K562 (cell line): Measurements from ENCODE around the gene ANO10. TPM values are rescaled to one million over a fixed set of nuclear protein-coding genes. Genes with fewer than 3 reads are reported as not detected.

ENCODE experiments used
- ATAC-seq: fragments of 200-7000 bp; cut with Tn5 transposase; 3 replicates; pipeline ENCODE4 v1.9.1; 2020; ENCODE audit warnings: moderate library complexity
- BruUV-seq: library from RNA; stranded (reverse); fragments of 400-500 nt; replicated peaks from 2 replicates; lab custom pipeline; 2021; lab: Mats Ljungman, UMichigan
- CTCF ChIA-PET: fragments of 300-600 bp; formaldehyde crosslinking; extraction: SDS; loops from one replicate; lab custom pipeline; 2021; ENCODE audit warnings: low intra/inter-chr PET ratio; lab: Yijun Ruan, JAX
- POLR2A ChIA-PET: fragments of 300-600, 350-650 bp; sonication (Branson Sonifier 250); formaldehyde crosslinking; extraction: SDS; loops from one replicate; lab custom pipeline; 2021; ENCODE audit warnings: antibody characterized with exemption, inconsistent platforms; lab: Yijun Ruan, JAX
- DNase-seq, 4 experiments: peaks; one replicate each; pipeline versions ENCODE4 v3.0.0 to v3.0.0-alpha.2; 2011 to 2018; ENCODE audit warnings: low spot score in 3 of 4, mixed read lengths in 3 of 4; ENCODE audit errors: extremely low read depth in 1 of 4
- FAIRE-seq: peaks from 2 replicates; lab custom pipeline; 2011; peaks lifted over from hg19 to GRCh38; lab: Jason Lieb, UNC
- H2AFZ ChIP-seq: 2 replicates; pipeline ENCODE4 v1.6.0; 2011; ENCODE audit warnings: low read depth, low read length, control low read depth, inconsistent platforms
- H3K27ac ChIP-seq: fragments of 200-600 bp; 3 replicates; pipeline ENCODE4 v1.8.0; 2011; ENCODE audit warnings: low read depth, mild to moderate bottlenecking, control low read depth, inconsistent platforms, low read length, moderate library complexity, mixed read lengths; ENCODE audit errors: extremely low read depth
- H3K27me3 ChIP-seq, 2 experiments: fragments of 300-600 bp in 1 of 2; 2 replicates in 1 of 2; 3 replicates in 1 of 2; pipeline versions ENCODE4 v1.6.0 to v1.8.0; 2011; ENCODE audit warnings: inconsistent platforms in 2 of 2, low read length in 2 of 2, mild to moderate bottlenecking in 1 of 2, mixed read lengths in 1 of 2, moderate library complexity in 1 of 2; ENCODE audit not compliant: control insufficient read depth in 2 of 2, insufficient read depth in 2 of 2
- H3K36me3 ChIP-seq: fragments of 300-600 bp; 3 replicates; pipeline ENCODE4 v1.8.0; 2011; ENCODE audit warnings: mild to moderate bottlenecking, low read length, inconsistent platforms; ENCODE audit not compliant: control insufficient read depth, insufficient read depth
- H3K4me1 ChIP-seq, 2 experiments: fragments of 200-600 bp in 1 of 2; replicated peaks in 1 of 2; 2 replicates in 1 of 2; 3 replicates in 1 of 2; pipeline versions ENCODE4 v1.5.1 to v1.8.0; 2011; ENCODE audit warnings: inconsistent platforms in 2 of 2, low read length in 2 of 2, mild to moderate bottlenecking in 1 of 2, mixed read lengths in 1 of 2, moderate library complexity in 1 of 2; ENCODE audit not compliant: control insufficient read depth in 2 of 2, insufficient read depth in 2 of 2
- H3K4me2 ChIP-seq: 2 replicates; pipeline ENCODE4 v1.6.1; 2011; ENCODE audit warnings: low read length, control low read depth, inconsistent platforms, mixed read lengths; ENCODE audit not compliant: insufficient read depth
- H3K4me3 ChIP-seq: fragments of 200-600 bp; sonication (generic), shearing (Covaris generic); 2 replicates; pipeline ENCODE4 v1.5.1; 2016; ENCODE audit warnings: control low read depth, inconsistent platforms
- H3K79me2 ChIP-seq: fragments of 200-600 bp; 3 replicates; pipeline ENCODE4 v1.8.0; 2011; ENCODE audit warnings: low read length, inconsistent platforms; ENCODE audit not compliant: control insufficient read depth, insufficient read depth
- H3K9ac ChIP-seq, 2 experiments: 2 replicates each; pipeline versions ENCODE4 v1.6.0 to v1.6.1; 2011; ENCODE audit warnings: low read depth in 2 of 2, low read length in 2 of 2, control low read depth in 1 of 2, inconsistent platforms in 1 of 2, mild to moderate bottlenecking in 1 of 2, mixed read lengths in 1 of 2; ENCODE audit not compliant: insufficient read depth in 1 of 2
- H3K9me1 ChIP-seq: one replicate; pipeline ENCODE4 v1.6.0; 2011; ENCODE audit warnings: inconsistent platforms, mild to moderate bottlenecking, low read length, moderate library complexity; ENCODE audit not compliant: control insufficient read depth, insufficient read depth
- H3K9me3 ChIP-seq: replicated peaks from 2 replicates; pipeline ENCODE4 v1.5.1; 2011; ENCODE audit warnings: low read depth, low read length, inconsistent platforms; ENCODE audit not compliant: control insufficient read depth, insufficient read depth
- H4K20me1 ChIP-seq: replicated peaks from 2 replicates; pipeline ENCODE4 v1.6.1; 2011; ENCODE audit warnings: low read length, inconsistent platforms, mixed read lengths; ENCODE audit not compliant: control insufficient read depth, insufficient read depth
- BHLHE40 ChIP-seq: IDR thresholded peaks from 2 replicates; pipeline ENCODE4 v1.6.1; 2011; ENCODE audit warnings: low read length, improper control_type of control experiment
- CHCHD3 ChIP-seq: fragments of 250-450 bp; sonication (Bioruptor Pico); IDR thresholded peaks from 2 replicates; pipeline ENCODE4 v2.1.2; 2022; ENCODE audit warnings: mild to moderate bottlenecking
- CLOCK ChIP-seq: fragments of 250-450 bp; sonication (Bioruptor Pico); IDR thresholded peaks from 2 replicates; pipeline ENCODE4 v1.4.0; 2020; ENCODE audit warnings: mild to moderate bottlenecking, moderate library complexity, borderline replicate concordance
- HSF4 ChIP-seq: fragments of 250-450 bp; sonication (Bioruptor Pico); IDR thresholded peaks from 2 replicates; pipeline ENCODE4 v2.1.2; 2022; ENCODE audit warnings: mild to moderate bottlenecking, moderate library complexity, borderline replicate concordance
- PHF20 ChIP-seq: fragments of 450-650 bp; IDR thresholded peaks from 2 replicates; pipeline ENCODE4 v1.6.1; 2018; ENCODE audit not compliant: partially characterized antibody
- PTTG1 ChIP-seq: fragments of 450-650 bp; IDR thresholded peaks from 2 replicates; pipeline ENCODE4 v1.6.1; 2016; ENCODE audit warnings: low read depth, mild to moderate bottlenecking, missing genetic modification characterization, missing compliant biosample characterization
- THRA ChIP-seq: fragments of 450-650 bp; IDR thresholded peaks from 2 replicates; pipeline ENCODE4 v1.6.1; 2017; ENCODE audit warnings: mild to moderate bottlenecking, moderate library complexity
- ZNF224 ChIP-seq: sonication (generic); formaldehyde crosslinking; IDR thresholded peaks from 2 replicates; pipeline ENCODE4 v1.8.0; 2022; ENCODE audit warnings: mild to moderate bottlenecking, missing genetic modification reagents
- ZNF41 ChIP-seq: fragments of 250-450 bp; sonication (Bioruptor Pico); conservative IDR thresholded peaks from 2 replicates; pipeline ENCODE4 v1.4.0; 2020; ENCODE audit warnings: mild to moderate bottlenecking
- ZNF449 ChIP-seq: fragments of 250-450 bp; sonication (Bioruptor Pico); IDR thresholded peaks from 2 replicates; pipeline ENCODE4 v1.8.0; 2022; ENCODE audit warnings: moderate library complexity, mild to moderate bottlenecking, inconsistent platforms
- ZNF740 ChIP-seq, 3 experiments: fragments of 200-800 bp in 1 of 3; sonication (Bioruptor generic) in 1 of 3; sonication (generic) in 1 of 3; formaldehyde crosslinking in 1 of 3; IDR thresholded peaks; 2 replicates each; pipeline versions ENCODE4 v1.6.1 to v1.8.0; 2016 to 2022; ENCODE audit warnings: mild to moderate bottlenecking in 2 of 3, missing compliant biosample characterization in 2 of 3, missing genetic modification characterization in 2 of 3, missing genetic modification reagents in 1 of 3
- ZNF766 ChIP-seq: fragments of 200-800 bp; sonication (Bioruptor generic); conservative IDR thresholded peaks from 2 replicates; pipeline ENCODE4 v1.6.1; 2016; ENCODE audit warnings: missing genetic modification characterization, missing compliant biosample characterization
- WGBS: fragments of 100-300 bp; shearing (Covaris generic); methylation state at CpG from one replicate; pipeline ENCODE4 v1.1.6; 2016; ENCODE audit warnings: low coverage, mixed read lengths; ENCODE audit not compliant: insufficient coverage; ENCODE audit errors: missing lambda C conversion rate; 5-methylcytosine and 5-hydroxymethylcytosine counted together
- in situ Hi-C: fragments of 300-500 bp; cut with MboI; formaldehyde crosslinking; loops from 4 replicates; pipeline ENCODE4 v1.15.0; 2018; ENCODE audit warnings: inconsistent platforms, mixed read lengths
- intact Hi-C: fragments of 100-400 bp; cut with micrococcal nuclease; formaldehyde crosslinking; loops from 2 replicates; pipeline ENCODE4 v1.14.2; 2022
- polyA plus RNA-seq, 8 experiments: library from polyadenylated mRNA; depleted of rRNA in 4 of 8; stranded (reverse) in 5 of 8; unstranded in 3 of 8; fragments of >200 nt; fragmentation: Nextera tagmentation in 2 of 8; fragmentation: Illumina TruSeq in 1 of 8; extraction: Ambion mirVana in 2 of 8; extraction: Trizol in 1 of 8; gene quantifications; 2 replicates each; pipeline versions ENCODE4 v1.2.1 to v1.2.3, GENCODE V29; 2011 to 2014; ENCODE audit warnings: inconsistent platforms in 1 of 8, missing spikeins in 1 of 8
- total RNA-seq, 7 experiments: library from RNA; depleted of rRNA in 6 of 7; stranded (reverse); fragments of >200 nt in 6 of 7; fragmentation: Illumina TruSeq in 2 of 7; extraction: Trizol in 2 of 7; gene quantifications; 2 replicates each; pipeline versions ENCODE4 v1.2.1 to v1.2.3, GENCODE V29; 2011 to 2021; ENCODE audit warnings: low replicate concordance in 1 of 7

The ANO10 gene
- total and polyA plus RNA-seq, 9 of the 15 experiments (the other 6 are each of a cell fraction or from before 2014, with no cell fraction given) = 6.4 to 46.0 (median 32.3) TPM

DNA sequence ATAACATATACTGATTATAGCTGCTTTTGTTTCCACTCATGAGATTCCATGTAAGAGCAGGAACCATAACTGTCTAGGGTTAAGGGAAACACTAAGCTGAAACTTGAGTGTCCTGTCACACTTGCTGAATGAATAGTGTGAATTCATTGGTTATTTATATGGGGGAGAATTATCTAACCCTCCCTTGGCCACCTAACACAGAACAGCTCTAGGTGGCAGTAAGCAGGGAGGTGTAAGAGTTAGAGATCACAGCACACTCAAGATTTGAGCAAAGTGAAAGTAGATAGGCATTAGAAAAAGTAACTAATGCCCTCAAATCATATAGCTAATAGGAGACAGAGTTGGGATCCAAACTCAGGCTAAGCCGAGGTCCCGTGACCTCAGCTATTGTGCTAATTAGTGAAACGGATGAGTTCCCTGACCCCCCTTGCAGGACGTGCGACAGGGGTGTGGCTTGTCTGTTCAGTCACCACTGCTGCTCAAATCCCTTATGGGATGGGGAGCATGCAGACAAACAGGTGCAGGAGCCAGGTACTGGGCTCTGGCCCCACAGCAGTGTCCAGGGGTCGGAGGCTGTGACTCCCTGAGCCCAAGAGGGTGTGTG is 27.7 kb upstream of the ANO10 start (continued):
- TF ChIP-seq ZNF224 (CRISPR knock-in tag) (no peak), BHLHE40 (peak; percentile 80), CHCHD3 (CRISPR knock-in tag) (no peak), CLOCK (CRISPR knock-in tag) (no peak)

DNA sequence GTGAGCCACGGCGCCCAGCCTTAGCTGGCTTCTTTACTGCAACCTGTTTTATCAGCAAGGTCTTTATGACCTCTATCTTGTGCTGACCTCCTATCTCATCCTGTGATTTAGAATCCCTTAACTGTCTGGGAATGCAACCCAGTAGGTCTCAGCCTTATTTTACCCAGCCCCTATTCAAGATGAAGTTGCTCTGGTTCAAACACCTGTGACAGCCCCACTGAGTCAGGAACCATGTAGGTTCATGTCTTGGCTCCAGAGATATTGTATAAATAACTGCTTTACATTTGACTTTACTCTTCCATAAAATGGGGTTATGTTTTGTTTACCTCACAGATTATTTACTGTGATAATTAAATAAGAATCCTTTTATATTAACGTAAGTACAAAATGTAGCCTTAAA is 27.1 kb upstream of the ANO10 start:
- Histone ChIP-seq H3K36me3 (no peaks in the 10 kb centered on the region), H2AFZ (no peak overlapping the region), H4K20me1 (no peaks in the 10 kb centered on the region), H3K79me2 (no peaks in the 10 kb centered on the region), H3K9me3 (no peaks in the 10 kb centered on the region), H3K9ac (no peak overlapping the region), H3K27ac (no peak overlapping the region), H3K4me1 (peaks cover 3 to 36% of the 10 kb centered on the region in 2 experiments; a peak in 3 of 5 replicates), H3K4me3 (no peak overlapping the region), H3K9me1 (no peaks in the 10 kb centered on the region), H3K27me3 (no peaks in the 10 kb centered on the region), H3K4me2 (no peak overlapping the region)
- FAIRE-seq = no peak
- intact Hi-C loops = loop anchor here (2.0 kb wide), 1 partner anchor 42 kb away; the partner anchor contains the start of gene ABHD5
- WGBS = 51% methylated on average over 3 of the region's 3 CpGs
- no peak for ATAC-seq
- in situ Hi-C loops = no loop called here
- ChIA-PET CTCF (no interaction called here), POLR2A (interaction anchor here (0.7 to 3.3 kb wide), 7 partner anchors 9 to 41 kb away, joined by 3 to 27 read pairs (median 6); partner anchors contain the start of gene ABHD5)
- no peak for DNase-seq
- BruUV-seq = no TSS peak
- TF ChIP-seq ZNF766 (CRISPR knock-in tag) (no peak), PHF20 (no peak), HSF4 (peak; percentile 30; the same call in 1 of the 2 replicates), ZNF449 (CRISPR knock-in tag) (peak; percentile 70), ZNF740 (CRISPR knock-in tag; IDR thresholded peaks at IDR 0.05) (no peak), ZNF740 (tag; IDR thresholded peaks at IDR 0.05) (peak in 1 of 2 experiments; percentile 64; a peak in 1 of 4 replicates), PTTG1 (tag) (peak; percentile 71; the same call in 1 of the 2 replicates), THRA (no peak), ZNF41 (CRISPR knock-in tag) (0 out of 2 replicates have a peak, but pooled peaks have one; percentile 14)
